Measurements from ENCODE around the gene TSC2. TPM values are rescaled to one million over a fixed set of nuclear protein-coding genes. Genes with fewer than 3 reads are reported as not detected.

TSC2 gene
- total and polyA plus RNA-seq, 9 of the 15 experiments (the other 6 are each of a cell fraction or from before 2014, with no cell fraction given): 1.3 to 68.1 (median 16.6) TPM

- no peak for TF ChIP-seq ZBTB40 (IDR thresholded peaks at IDR 0.05)
- TF ChIP-seq ZBTB40 (CRISPR knock-in tag; IDR thresholded peaks at IDR 0.05): 0 out of 2 replicates have a peak, but pooled peaks have one; percentile 18
- no peak for TF ChIP-seq MEIS2 (IDR thresholded peaks at IDR 0.05; ENCODE audit: partially characterized antibody)
- TF ChIP-seq ZSCAN32 (CRISPR knock-in tag; IDR thresholded peaks at IDR 0.05): no peak
- TF ChIP-seq ZNF778 (CRISPR knock-in tag; IDR thresholded peaks at IDR 0.05): no peak
- TF ChIP-seq POLR2G (IDR thresholded peaks at IDR 0.05; ENCODE audit: low read depth, low read length): peak; percentile 47; the same call in 1 of the 2 replicates
- TF ChIP-seq DDX20 (tag; IDR thresholded peaks at IDR 0.05; ENCODE audit: low read depth): no peak
- 0 out of 2 replicates have a peak, but pooled peaks have one; percentile 12 for TF ChIP-seq MBD2 (IDR thresholded peaks at IDR 0.05; ENCODE audit: borderline replicate concordance, low read depth)
- no peak for TF ChIP-seq SMAD3 (CRISPR knock-in tag; conservative IDR thresholded peaks at IDR 0.05)
- TF ChIP-seq FOXA3 (CRISPR knock-in tag; conservative IDR thresholded peaks at IDR 0.05 in 1 of 2, IDR thresholded peaks at IDR 0.05 in 1 of 2): no peak
- TF ChIP-seq MLX (CRISPR knock-in tag; conservative IDR thresholded peaks at IDR 0.05): no peak
- TF ChIP-seq CTCF (IDR thresholded peaks at IDR 0.05 in 2 of 3, conservative IDR thresholded peaks at IDR 0.05 in 1 of 3; ENCODE audit: insufficient read depth in 2 of 3, low read depth in 1 of 3, low read length in 3 of 3): no peak
- no peak for TF ChIP-seq POLR2AphosphoS5 (IDR thresholded peaks at IDR 0.05; ENCODE audit: control insufficient read depth, insufficient read depth, low read depth, low read length)
- no peak for TF ChIP-seq TAL1 (IDR thresholded peaks at IDR 0.05)
Observed at GRCh38 chr16:2039274-2040031, 8.3 kb upstream of the TSC2 start (continued).

Data from K562 (cell line).